HepG2 (cell line): Measurements from ENCODE around the gene LIM2. TPM values are rescaled to one million over a fixed set of nuclear protein-coding genes. Genes with fewer than 3 reads are reported as not detected.

Source experiments
- DMAP1 ChIP-seq: IDR thresholded peaks from 2 replicates; pipeline ENCODE4 v1.6.1; 2016
- DPF2 ChIP-seq: sonication (generic); formaldehyde crosslinking; IDR thresholded peaks from 2 replicates; pipeline ENCODE4 v1.4.0; 2020; ENCODE audit warnings: mild to moderate bottlenecking, low read depth, missing genetic modification reagents, borderline replicate concordance
- HDAC6 ChIP-seq: fragments of 200-600 bp; sonication (generic); IDR thresholded peaks from 2 replicates; pipeline ENCODE4 v1.7.0; 2017; ENCODE audit warnings: mild to moderate bottlenecking, antibody characterized with exemption, low read length, low read depth
- HNRNPUL1 ChIP-seq: fragments of 200-400 bp; formaldehyde crosslinking; IDR thresholded peaks from 2 replicates; pipeline ENCODE4 v1.6.1; 2017; ENCODE audit warnings: low read depth, mild to moderate bottlenecking, low read length, moderate library complexity
- HOXA7 ChIP-seq: sonication (generic); formaldehyde crosslinking; IDR thresholded peaks from 2 replicates; pipeline ENCODE4 v1.8.1; 2022; ENCODE audit warnings: mild to moderate bottlenecking, missing genetic modification reagents, moderate library complexity
- KAT8 ChIP-seq: IDR thresholded peaks from 2 replicates; pipeline ENCODE4 v1.6.1; 2016; ENCODE audit warnings: missing genetic modification reagents, missing compliant biosample characterization
- MED13 ChIP-seq: sonication (generic); formaldehyde crosslinking; IDR thresholded peaks from 2 replicates; pipeline ENCODE4 v1.5.0; 2020; ENCODE audit warnings: missing genetic modification reagents
- NONO ChIP-seq, 2 experiments: fragments of 450-650 bp in 1 of 2; sonication (generic) in 1 of 2; formaldehyde crosslinking in 1 of 2; IDR thresholded peaks in 1 of 2; conservative IDR thresholded peaks in 1 of 2; 2 replicates each; pipeline versions ENCODE4 v1.6.1 to v1.8.0; 2017 to 2022; ENCODE audit warnings: mild to moderate bottlenecking in 1 of 2, missing genetic modification reagents in 1 of 2, moderate library complexity in 1 of 2
- ONECUT2 ChIP-seq: sonication (generic); formaldehyde crosslinking; IDR thresholded peaks from 2 replicates; pipeline ENCODE4 v1.4.0; 2020; ENCODE audit warnings: missing genetic modification reagents
- PHF21A ChIP-seq: sonication (generic); formaldehyde crosslinking; IDR thresholded peaks from 2 replicates; pipeline ENCODE4 v1.5.0; 2020; ENCODE audit warnings: mild to moderate bottlenecking, missing genetic modification reagents
- RBM22 ChIP-seq: fragments of 200-400 bp; formaldehyde crosslinking; optimal IDR thresholded peaks from 2 replicates; pipeline ENCODE3; 2017; ENCODE audit warnings: mild to moderate bottlenecking, low read length, moderate library complexity
- RXRB ChIP-seq: IDR thresholded peaks from 2 replicates; pipeline ENCODE4 v1.6.1; 2016; ENCODE audit warnings: borderline replicate concordance, missing genetic modification reagents, missing compliant biosample characterization
- SMAD3 ChIP-seq: sonication (generic); formaldehyde crosslinking; IDR thresholded peaks from 2 replicates; pipeline ENCODE4 v1.4.0; 2020; ENCODE audit warnings: missing genetic modification reagents
- SMYD3 ChIP-seq: sonication (generic); formaldehyde crosslinking; IDR thresholded peaks from 2 replicates; pipeline ENCODE4 v1.8.1; 2023; ENCODE audit warnings: mild to moderate bottlenecking, missing genetic modification reagents
- SSRP1 ChIP-seq: IDR thresholded peaks from 2 replicates; pipeline ENCODE4 v1.6.1; 2016; ENCODE audit warnings: control low read depth
- THAP11 ChIP-seq: IDR thresholded peaks from 2 replicates; pipeline ENCODE4 v1.6.1; 2016; ENCODE audit warnings: missing biosample characterization, missing genetic modification reagents
- ZFP90 ChIP-seq: sonication (generic); formaldehyde crosslinking; IDR thresholded peaks from 2 replicates; pipeline ENCODE4 v1.8.0; 2022; ENCODE audit warnings: missing genetic modification reagents, mild to moderate bottlenecking, inconsistent platforms, borderline replicate concordance
- ZNF484 ChIP-seq: sonication (generic); formaldehyde crosslinking; IDR thresholded peaks from 2 replicates; pipeline ENCODE4 v1.5.1; 2020; ENCODE audit warnings: mild to moderate bottlenecking, low read depth, missing genetic modification reagents, borderline replicate concordance
- ZNF737 ChIP-seq: sonication (generic); formaldehyde crosslinking; IDR thresholded peaks from 2 replicates; pipeline ENCODE4 v1.5.0; 2020; ENCODE audit warnings: missing genetic modification reagents, mild to moderate bottlenecking, borderline replicate concordance
- ZNF747 ChIP-seq: sonication (generic); formaldehyde crosslinking; IDR thresholded peaks from 2 replicates; pipeline ENCODE4 v1.8.1; 2023; ENCODE audit warnings: missing genetic modification reagents, mild to moderate bottlenecking, borderline replicate concordance
- ZNF761 ChIP-seq: sonication (generic); formaldehyde crosslinking; conservative IDR thresholded peaks from 2 replicates; pipeline ENCODE4 v1.4.0; 2020; ENCODE audit warnings: mild to moderate bottlenecking, missing genetic modification reagents
- ZNF792 ChIP-seq: IDR thresholded peaks from 2 replicates; pipeline ENCODE4 v1.6.1; 2016
- ZSCAN20 ChIP-seq: sonication (generic); formaldehyde crosslinking; IDR thresholded peaks from 2 replicates; pipeline ENCODE4 v1.4.0; 2020; ENCODE audit warnings: missing genetic modification reagents, mild to moderate bottlenecking, borderline replicate concordance
- polyA plus RNA-seq, 8 experiments: library from polyadenylated mRNA; depleted of rRNA in 3 of 8; stranded (reverse) in 7 of 8; unstranded in 1 of 8; fragments of >200 nt; fragmentation: Illumina TruSeq in 4 of 8; extraction: Trizol in 4 of 8; gene quantifications; 2 replicates each; pipeline versions ENCODE4 v1.2.1 to v1.2.3, GENCODE V29; 2011 to 2016; ENCODE audit warnings: low read depth in 4 of 8, missing spikeins in 1 of 8, mixed read lengths in 1 of 8; ENCODE audit not compliant: insufficient read depth in 1 of 8
- total RNA-seq, 5 experiments: library from RNA; depleted of rRNA; stranded (reverse); fragments of >200 nt; fragmentation: Illumina TruSeq; extraction: Trizol; gene quantifications; 2 replicates each; pipeline ENCODE4 v1.2.3, GENCODE V29; 2016; ENCODE audit warnings: low read depth in 1 of 5
- TF ChIP-seq, protein P1 (sequence below): sonication (generic); formaldehyde crosslinking; IDR thresholded peaks from 2 replicates; pipeline ENCODE4 v1.5.0; 2020; ENCODE audit warnings: mild to moderate bottlenecking, missing genetic modification reagents
- TF ChIP-seq, protein P2 (sequence below): sonication (generic); formaldehyde crosslinking; IDR thresholded peaks from 2 replicates; pipeline ENCODE4 v1.5.0; 2020; ENCODE audit warnings: missing genetic modification reagents
- TF ChIP-seq, protein P3 (sequence below): sonication (generic); formaldehyde crosslinking; IDR thresholded peaks from 2 replicates; pipeline ENCODE4 v1.9.0; 2022; ENCODE audit warnings: missing genetic modification reagents, mild to moderate bottlenecking, borderline replicate concordance

Gene LIM2
- total and polyA plus RNA-seq, 2 of the 13 experiments (the other 11 are each of a cell fraction or from before 2014, with no cell fraction given), result 1.3 TPM; not detected in 1

DNA sequence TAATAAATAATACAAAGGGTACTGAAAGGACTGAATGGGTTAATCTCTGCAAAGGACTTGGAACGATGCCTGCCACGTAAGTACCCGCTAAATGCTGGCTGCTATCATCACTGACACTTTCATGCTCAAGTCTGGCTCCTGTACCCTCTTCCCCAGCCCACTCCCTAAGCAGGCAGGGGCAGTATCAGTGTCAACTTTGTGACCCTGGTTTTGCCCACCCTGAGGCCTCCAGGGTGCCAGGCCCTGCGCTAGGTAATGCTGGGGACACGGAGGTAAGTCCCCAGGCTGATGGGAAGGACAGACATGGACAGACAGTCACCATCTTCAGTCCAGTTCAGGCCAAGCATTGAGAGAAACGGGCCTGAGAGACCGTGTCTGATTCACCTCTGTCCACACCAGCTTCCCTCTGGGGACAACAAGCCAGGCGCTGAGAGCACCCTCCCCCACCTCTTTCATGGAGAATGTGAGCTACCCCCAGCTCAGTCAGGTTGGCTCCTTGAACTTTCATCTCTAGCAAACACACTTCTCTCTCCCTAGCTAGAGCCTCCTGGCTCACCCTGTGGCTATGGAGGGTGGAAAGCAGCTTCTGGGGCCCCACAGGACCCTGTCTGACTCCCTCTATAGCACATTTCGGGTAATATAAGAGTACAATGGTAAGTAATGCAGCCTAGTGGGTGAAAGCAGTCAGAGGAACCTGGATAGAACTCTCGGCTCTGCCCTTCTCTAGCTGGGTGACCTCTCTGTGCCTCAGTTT, 22.4 kb downstream of the LIM2 start (continued):
- TF ChIP-seq, protein P1, sequence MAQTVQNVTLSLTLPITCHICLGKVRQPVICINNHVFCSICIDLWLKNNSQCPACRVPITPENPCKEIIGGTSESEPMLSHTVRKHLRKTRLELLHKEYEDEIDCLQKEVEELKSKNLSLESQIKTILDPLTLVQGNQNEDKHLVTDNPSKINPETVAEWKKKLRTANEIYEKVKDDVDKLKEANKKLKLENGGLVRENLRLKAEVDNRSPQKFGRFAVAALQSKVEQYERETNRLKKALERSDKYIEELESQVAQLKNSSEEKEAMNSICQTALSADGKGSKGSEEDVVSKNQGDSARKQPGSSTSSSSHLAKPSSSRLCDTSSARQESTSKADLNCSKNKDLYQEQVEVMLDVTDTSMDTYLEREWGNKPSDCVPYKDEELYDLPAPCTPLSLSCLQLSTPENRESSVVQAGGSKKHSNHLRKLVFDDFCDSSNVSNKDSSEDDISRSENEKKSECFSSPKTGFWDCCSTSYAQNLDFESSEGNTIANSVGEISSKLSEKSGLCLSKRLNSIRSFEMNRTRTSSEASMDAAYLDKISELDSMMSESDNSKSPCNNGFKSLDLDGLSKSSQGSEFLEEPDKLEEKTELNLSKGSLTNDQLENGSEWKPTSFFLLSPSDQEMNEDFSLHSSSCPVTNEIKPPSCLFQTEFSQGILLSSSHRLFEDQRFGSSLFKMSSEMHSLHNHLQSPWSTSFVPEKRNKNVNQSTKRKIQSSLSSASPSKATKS (CRISPR knock-in tag), result no peak
- TF ChIP-seq SMYD3 (no peak), HNRNPUL1 (no peak), ZFP90 (CRISPR knock-in tag) (peak; percentile 94; the same call in 1 of the 2 replicates), SSRP1 (CRISPR knock-in tag) (0 out of 2 replicates have a peak, but pooled peaks have one; percentile 59), ZNF737 (CRISPR knock-in tag) (peak; percentile 66), PHF21A (peak; percentile 74), NONO (IDR thresholded peaks at IDR 0.05) (no peak), NONO (CRISPR knock-in tag; conservative IDR thresholded peaks at IDR 0.05) (peak; percentile 73; the same call in 1 of the 2 replicates), THAP11 (CRISPR knock-in tag) (peak; percentile 49; the same call in 1 of the 2 replicates), SMAD3 (peak; percentile 72), ZNF761 (CRISPR knock-in tag) (0 out of 2 replicates have a peak, but pooled peaks have one; percentile 24), ZNF792 (CRISPR knock-in tag) (peak; percentile 83), HOXA7 (CRISPR knock-in tag) (no peak), DMAP1 (peak; percentile 80; the same call in 1 of the 2 replicates), ZSCAN20 (CRISPR knock-in tag) (peak; percentile 89; the same call in 1 of the 2 replicates), DPF2 (CRISPR knock-in tag) (peak; percentile 45; the same call in 1 of the 2 replicates), ZNF747 (peak; percentile 81; the same call in 1 of the 2 replicates), HDAC6 (0 out of 2 replicates have a peak, but pooled peaks have one; percentile 75), RXRB (peak; percentile 82), KAT8 (CRISPR knock-in tag) (peak; percentile 52), MED13 (CRISPR knock-in tag) (peak; percentile 69; the same call in 1 of the 2 replicates), ZNF484 (CRISPR knock-in tag) (no peak), RBM22 (peak; percentile 51), ONECUT2 (CRISPR knock-in tag) (0 out of 2 replicates have a peak, but pooled peaks have one; percentile 28)
- TF ChIP-seq, protein P2, sequence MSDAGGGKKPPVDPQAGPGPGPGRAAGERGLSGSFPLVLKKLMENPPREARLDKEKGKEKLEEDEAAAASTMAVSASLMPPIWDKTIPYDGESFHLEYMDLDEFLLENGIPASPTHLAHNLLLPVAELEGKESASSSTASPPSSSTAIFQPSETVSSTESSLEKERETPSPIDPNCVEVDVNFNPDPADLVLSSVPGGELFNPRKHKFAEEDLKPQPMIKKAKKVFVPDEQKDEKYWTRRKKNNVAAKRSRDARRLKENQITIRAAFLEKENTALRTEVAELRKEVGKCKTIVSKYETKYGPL (CRISPR knock-in tag), result no peak
- TF ChIP-seq, protein P3, sequence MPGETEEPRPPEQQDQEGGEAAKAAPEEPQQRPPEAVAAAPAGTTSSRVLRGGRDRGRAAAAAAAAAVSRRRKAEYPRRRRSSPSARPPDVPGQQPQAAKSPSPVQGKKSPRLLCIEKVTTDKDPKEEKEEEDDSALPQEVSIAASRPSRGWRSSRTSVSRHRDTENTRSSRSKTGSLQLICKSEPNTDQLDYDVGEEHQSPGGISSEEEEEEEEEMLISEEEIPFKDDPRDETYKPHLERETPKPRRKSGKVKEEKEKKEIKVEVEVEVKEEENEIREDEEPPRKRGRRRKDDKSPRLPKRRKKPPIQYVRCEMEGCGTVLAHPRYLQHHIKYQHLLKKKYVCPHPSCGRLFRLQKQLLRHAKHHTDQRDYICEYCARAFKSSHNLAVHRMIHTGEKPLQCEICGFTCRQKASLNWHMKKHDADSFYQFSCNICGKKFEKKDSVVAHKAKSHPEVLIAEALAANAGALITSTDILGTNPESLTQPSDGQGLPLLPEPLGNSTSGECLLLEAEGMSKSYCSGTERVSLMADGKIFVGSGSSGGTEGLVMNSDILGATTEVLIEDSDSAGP (CRISPR knock-in tag), result peak; percentile 26; the same call in 1 of the 2 replicates
